ENCODE measurements around the gene FOXJ1. TPM values are rescaled to one million over a fixed set of nuclear protein-coding genes. Genes with fewer than 3 reads are reported as not detected.

FOXJ1 gene
- total and polyA plus RNA-seq, 9 donors: 0.23 to 168 (median 5.8) TPM; not detected in 2

DNA sequence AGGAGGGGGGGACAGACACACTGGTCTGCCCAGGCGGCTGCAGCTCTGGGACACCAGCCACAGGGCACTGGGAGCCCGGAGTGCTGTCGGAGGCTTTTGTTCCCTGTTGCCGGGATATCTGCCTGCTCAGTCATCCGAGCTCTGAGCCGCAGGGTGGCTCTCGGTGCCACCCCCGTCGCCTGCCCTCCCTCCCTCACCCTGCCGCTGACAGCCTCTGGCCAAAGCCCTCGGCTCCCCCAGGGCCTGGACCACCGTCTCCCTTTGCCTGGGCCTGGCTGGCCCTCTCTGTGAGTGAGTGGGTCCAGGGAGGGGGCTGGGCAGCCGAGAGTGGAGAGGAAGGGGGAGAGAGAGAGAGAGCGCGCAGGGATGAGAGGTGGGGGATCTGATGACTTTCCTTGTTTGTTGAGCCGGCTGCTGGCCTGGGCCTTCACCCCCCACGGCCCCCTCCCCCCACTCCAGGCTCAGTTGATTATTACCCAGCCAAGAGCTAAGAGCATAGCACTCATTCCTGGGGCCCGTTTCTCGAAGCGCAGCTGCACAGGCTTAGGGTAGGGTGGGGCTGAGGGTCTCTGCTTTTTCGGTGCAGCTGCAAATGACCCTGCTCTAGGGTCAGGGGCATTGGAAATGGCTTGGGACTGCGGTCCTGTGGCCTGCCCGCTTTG is 2.7 kb downstream of the FOXJ1 start:
- Histone ChIP-seq H3K9me3 (no peaks in the 10 kb centered on the region), H3K27ac (no peak overlapping the region), H3K4me3 (no peak overlapping the region), H3K36me3 (no peaks in the 10 kb centered on the region), H3K4me1 (ENCODE audit: insufficient read depth) (peaks cover 4% of the 10 kb centered on the region), H3K27me3 (peaks cover 2% of the 10 kb centered on the region)
- intact Hi-C loops (cut with DNase I): no loop called here
- WGBS, 3 donors: 39 to 52% (median 49%) methylated on average over 21 to 23 of the region's 23 CpGs
- TF ChIP-seq EP300 (IDR thresholded peaks at IDR 0.05): no peak
- no peak for TF ChIP-seq CTCF (IDR thresholded peaks at IDR 0.05)
- TF ChIP-seq POLR2A (IDR thresholded peaks at IDR 0.05): no peak
- no peak for DNase-seq

- intact Hi-C loops (cut with DNase I): no loop called here
- Histone ChIP-seq H3K9me3 (no peaks in the 10 kb centered on the region), H3K27me3 (peaks cover 2% of the 10 kb centered on the region), H3K4me3 (no peak overlapping the region), H3K4me1 (ENCODE audit: insufficient read depth) (peaks cover 4% of the 10 kb centered on the region), H3K27ac (no peak overlapping the region), H3K36me3 (no peaks in the 10 kb centered on the region)
- TF ChIP-seq CTCF (IDR thresholded peaks at IDR 0.05): no peak
- no peak for TF ChIP-seq EP300 (IDR thresholded peaks at IDR 0.05)
- WGBS, 3 donors: 46 to 65% (median 59%) methylated on average over 46 to 54 of the region's 54 CpGs
- no peak for DNase-seq
These were observed 3.5 kb downstream of the FOXJ1 start for GRCh38 chr17:76137351-76138233.

DNA sequence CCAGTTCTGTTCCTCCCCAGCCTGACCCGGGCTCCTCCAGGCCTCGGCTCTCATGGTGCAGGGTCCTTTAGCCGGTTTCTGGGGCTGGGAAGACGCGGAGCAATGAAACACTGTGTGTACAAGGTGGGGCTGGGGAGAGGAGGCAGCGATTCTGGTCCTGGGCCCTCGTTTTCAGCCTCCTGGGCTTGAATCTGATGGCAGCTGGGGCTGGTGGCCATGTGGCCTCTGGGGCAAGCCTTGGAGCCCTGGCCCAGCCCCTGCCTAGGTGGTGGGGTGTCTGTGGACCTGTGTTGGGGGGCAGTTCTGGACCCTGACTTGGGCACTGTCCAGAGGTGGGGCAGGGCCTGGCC is 4.1 kb downstream of the FOXJ1 start:
- Histone ChIP-seq H3K36me3 (no peaks in the 10 kb centered on the region), H3K4me1 (ENCODE audit: insufficient read depth) (peaks cover 4% of the 10 kb centered on the region), H3K27me3 (peaks cover 2% of the 10 kb centered on the region), H3K4me3 (no peak overlapping the region), H3K27ac (no peak overlapping the region), H3K9me3 (no peaks in the 10 kb centered on the region)
- WGBS, 3 donors: 74 to 85% (median 76%) methylated on average over 7 of the region's 7 CpGs
- intact Hi-C loops (cut with DNase I): no loop called here
- no peak for TF ChIP-seq CTCF (IDR thresholded peaks at IDR 0.05)
- no peak for TF ChIP-seq EP300 (IDR thresholded peaks at IDR 0.05)
- TF ChIP-seq POLR2A (IDR thresholded peaks at IDR 0.05): no peak
- no peak for DNase-seq

DNA sequence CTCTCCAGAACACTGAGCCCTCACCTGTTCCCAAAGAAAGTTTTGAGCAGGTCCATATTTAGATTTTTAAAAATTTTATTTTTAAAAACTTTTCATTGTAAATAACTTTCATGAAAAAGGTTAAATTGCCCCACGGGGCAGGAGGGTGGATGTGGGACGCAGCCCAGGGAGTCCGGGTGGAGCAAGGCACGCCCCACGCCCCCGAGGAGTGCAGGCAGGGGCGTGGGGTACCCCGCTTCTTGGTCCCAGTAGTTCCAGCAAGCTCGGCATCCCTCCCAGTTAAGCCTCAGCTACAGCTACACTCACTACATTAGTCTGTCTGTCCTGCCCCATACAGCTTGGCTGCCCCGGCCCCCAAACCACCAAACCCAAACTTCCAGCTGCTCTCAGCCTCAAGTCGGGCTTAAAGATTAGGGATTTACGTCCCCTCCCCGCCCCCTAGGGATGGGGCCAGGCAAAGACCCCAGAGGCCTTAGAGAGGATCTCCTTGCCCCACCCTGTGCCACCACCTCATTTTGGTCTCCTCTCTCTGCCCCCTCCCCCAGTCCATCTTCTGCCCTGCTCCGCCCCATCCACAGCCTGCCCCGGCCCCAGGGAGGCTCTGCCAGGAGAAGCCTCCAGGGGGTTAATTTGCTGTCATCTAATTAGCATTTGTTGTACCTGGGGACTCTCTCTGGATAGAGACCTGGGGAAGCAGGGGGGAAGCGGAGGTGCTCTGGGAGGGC is 4.6 kb downstream of the FOXJ1 start:
- DNase-seq: no peak
- H3K27ac ChIP-seq: no peak overlapping the region
- WGBS, 3 donors: 72 to 80% (median 79%) methylated on average over 16 of the region's 16 CpGs
- peaks cover 2% of the 10 kb centered on the region for H3K27me3 ChIP-seq
- intact Hi-C loops (cut with DNase I): no loop called here
- TF ChIP-seq CTCF (IDR thresholded peaks at IDR 0.05) (no peak), EP300 (IDR thresholded peaks at IDR 0.05) (no peak), POLR2A (IDR thresholded peaks at IDR 0.05) (no peak)
- H3K36me3 ChIP-seq: no peaks in the 10 kb centered on the region
- no peak overlapping the region for H3K4me3 ChIP-seq
- H3K4me1 ChIP-seq (ENCODE audit: insufficient read depth): peaks cover 4% of the 10 kb centered on the region
- no peaks in the 10 kb centered on the region for H3K9me3 ChIP-seq

Measured in ovary (tissue), 9 donors.